B cell (primary cell): ENCODE results near the gene ZNF281.

Source experiments
- CTCF ChIP-seq: fragments of 200-600 bp; IDR thresholded peaks from one replicate; pipeline ENCODE4 v1.8.0; 2022; ENCODE audit warnings: antibody characterized with exemption, mild to moderate bottlenecking
- EZH2 ChIP-seq: IDR thresholded peaks from 2 replicates; pipeline ENCODE4 v1.6.1; 2012; ENCODE audit warnings: borderline replicate concordance, low read depth, mild to moderate bottlenecking, moderate library complexity, low read length; ENCODE audit not compliant: insufficient read depth, poor library complexity, severe bottlenecking

GRCh38 chr1:200423235-200423634 lies 13.4 kb upstream of the ZNF281 start:
- TF ChIP-seq CTCF (no peak), EZH2 (no peak)
